ENCODE measurements around the gene EAF1.

Gene EAF1

GRCh38 chr3:15490158-15490557 is 62.8 kb downstream of the EAF1 start:
- TF ChIP-seq TAF1 (IDR thresholded peaks at IDR 0.05; ENCODE audit: borderline replicate concordance, insufficient read depth, low read length) (no peak), REST (IDR thresholded peaks at IDR 0.05; ENCODE audit: insufficient read depth in 1 of 2, low read depth in 2 of 2, low read length in 2 of 2) (no peak), SIN3A (IDR thresholded peaks at IDR 0.05; ENCODE audit: borderline replicate concordance, insufficient read depth, low read length) (no peak), POLR2AphosphoS5 (IDR thresholded peaks at IDR 0.05; ENCODE audit: low read depth, low read length) (no peak), FOXP2 (optimal IDR thresholded peaks at IDR 0.05; ENCODE audit: borderline replicate concordance, extremely low read depth, extremely low read length, insufficient read depth) (no peak)

- no peak for TF ChIP-seq FOXP2 (optimal IDR thresholded peaks at IDR 0.05; ENCODE audit: borderline replicate concordance, extremely low read depth, extremely low read length, insufficient read depth)
- no peak for TF ChIP-seq POLR2AphosphoS5 (IDR thresholded peaks at IDR 0.05; ENCODE audit: low read depth, low read length)
- TF ChIP-seq REST (IDR thresholded peaks at IDR 0.05; ENCODE audit: insufficient read depth in 1 of 2, low read depth in 2 of 2, low read length in 2 of 2): no peak
- TF ChIP-seq SIN3A (IDR thresholded peaks at IDR 0.05; ENCODE audit: borderline replicate concordance, insufficient read depth, low read length): no peak
- TF ChIP-seq TAF1 (IDR thresholded peaks at IDR 0.05; ENCODE audit: borderline replicate concordance, insufficient read depth, low read length): no peak
Measured at GRCh38 chr3:15491143-15491542, 63.7 kb downstream of the EAF1 start.
